Activated CD8-positive, alpha-beta memory T cell treated with anti-CD3 and anti-CD28 coated beads for 1 hour (primary cell): ENCODE results near the gene GRB7.
"Not testable (repeated sequence)": the region's sequence is repeated elsewhere in the genome, so short reads cannot be mapped to it uniquely, and the experiment has no call there.

Experiments used
- DNase-seq, 2 donors: peaks; one replicate each; pipeline ENCODE4 v3.0.0-alpha.2; 2020; ENCODE audit warnings: low read depth in 1 of 2; ENCODE audit errors: extremely low read depth in 1 of 2

Gene GRB7

GRCh38 chr17:39730095-39730921 is 7.4 kb upstream of the GRB7 start, which contains the start of gene MIEN1:
MIEN1 (minus strand) TSS chr17:39730532; CDS start chr17:39730495, 37 bp downstream.
- peak; percentile 75 to 94 for DNase-seq

GRCh38 chr17:39732586-39732985 is 5.2 kb upstream of the GRB7 start:
- DNase-seq, result no peak

- DNase-seq, result no peak
These were observed 1.9 kb upstream of the GRB7 start for GRCh38 chr17:39735882-39736281.

GRCh38 chr17:39736319-39737165 is 1.2 kb upstream of the GRB7 start:
- no peak for DNase-seq

GRCh38 chr17:39737206-39737759 is 455 bp upstream of the GRB7 start:
- DNase-seq, result no peak

GRCh38 chr17:39738568-39738901 is 797 bp downstream of the GRB7 start:
- DNase-seq, result no peak

- DNase-seq, result no peak
These were observed 1.5 kb downstream of the GRB7 start for GRCh38 chr17:39738983-39739884.

GRCh38 chr17:39739885-39740356 is 2.2 kb downstream of the GRB7 start:
- no peak for DNase-seq

- DNase-seq, result no peak
These were observed 2.8 kb downstream of the GRB7 start for GRCh38 chr17:39740357-39741111.

GRCh38 chr17:39742126-39742855 is 4.6 kb downstream of the GRB7 start:
- DNase-seq, result no peak

GRCh38 chr17:39742856-39743436 is 5.2 kb downstream of the GRB7 start:
- no peak for DNase-seq

GRCh38 chr17:39744075-39744835 is 6.5 kb downstream of the GRB7 start:
- DNase-seq, result no peak

- no peak for DNase-seq
These were observed 7.1 kb downstream of the GRB7 start for GRCh38 chr17:39744836-39745215.

GRCh38 chr17:39745335-39746144 is 7.8 kb downstream of the GRB7 start:
- DNase-seq, result no peak

- no peak for DNase-seq
These were observed 8.4 kb downstream of the GRB7 start for GRCh38 chr17:39746145-39746461.

- no peak for DNase-seq
These were observed 10.0 kb downstream of the GRB7 start for GRCh38 chr17:39747745-39748144.

GRCh38 chr17:39748444-39749034 is 10.8 kb downstream of the GRB7 start:
- DNase-seq, result not testable (repeated sequence)
